HepG2 (cell line): ENCODE results near the gene FZD4. TPM values are rescaled to one million over a fixed set of nuclear protein-coding genes. Genes with fewer than 3 reads are reported as not detected.

Source experiments
- ATAC-seq: fragments of 200-7000 bp; cut with Tn5 transposase; 3 replicates; pipeline ENCODE4 v1.9.1; 2020; ENCODE audit warnings: mild to moderate bottlenecking, moderate library complexity
- BruUV-seq: library from RNA; stranded (reverse); fragments of 400-500 nt; replicated peaks from 2 replicates; lab custom pipeline; 2021; lab: Mats Ljungman, UMichigan
- CTCF ChIA-PET: fragments of 300-600 bp; formaldehyde crosslinking; extraction: SDS; loops from one replicate; lab custom pipeline; 2021; ENCODE audit warnings: low total read pairs, inconsistent platforms, low intra/inter-chr PET ratio; lab: Yijun Ruan, JAX
- POLR2A ChIA-PET: fragments of 350-600 bp; sonication (Branson Sonifier 250); formaldehyde crosslinking; loops from one replicate; lab custom pipeline; 2020; ENCODE audit warnings: antibody characterized with exemption, inconsistent platforms; lab: Yijun Ruan, JAX
- DNase-seq: peaks from one replicate; pipeline ENCODE4 v3.0.0-alpha.2; 2015; ENCODE audit warnings: low spot score
- FAIRE-seq: peaks from 3 replicates; lab custom pipeline; 2011; peaks lifted over from hg19 to GRCh38; lab: Jason Lieb, UNC
- H2AFZ ChIP-seq: one replicate; pipeline ENCODE4 v1.6.1; 2011; ENCODE audit warnings: low read length, inconsistent platforms
- H3K27ac ChIP-seq: fragments of 300-600 bp; 3 replicates; pipeline ENCODE4 v1.8.0; 2011; ENCODE audit warnings: mixed run types, mild to moderate bottlenecking, mixed read lengths, low read length, inconsistent platforms; ENCODE audit not compliant: insufficient read depth; ENCODE audit errors: extremely low read length
- H3K27me3 ChIP-seq, 2 experiments: fragments of 200-600 bp in 1 of 2; 2 replicates in 1 of 2; 3 replicates in 1 of 2; pipeline versions ENCODE4 v1.6.0 to v1.8.0; 2011; ENCODE audit warnings: low read length in 2 of 2, mild to moderate bottlenecking in 2 of 2, moderate library complexity in 2 of 2, inconsistent platforms in 1 of 2; ENCODE audit not compliant: insufficient read depth in 2 of 2, control insufficient read depth in 1 of 2
- H3K36me3 ChIP-seq, 2 experiments: fragments of 200-600 bp in 1 of 2; replicated peaks in 1 of 2; 2 replicates in 1 of 2; 3 replicates in 1 of 2; pipeline versions ENCODE4 v1.5.1 to v1.8.0; 2011; ENCODE audit warnings: low read length in 2 of 2, inconsistent platforms in 1 of 2; ENCODE audit not compliant: insufficient read depth in 2 of 2, control insufficient read depth in 1 of 2
- H3K4me1 ChIP-seq: 2 replicates; pipeline ENCODE4 v1.5.1; 2012; ENCODE audit warnings: low read length, inconsistent platforms; ENCODE audit not compliant: insufficient read depth
- H3K4me2 ChIP-seq: 2 replicates; pipeline ENCODE4 v1.6.0; 2011; ENCODE audit warnings: low read depth, low read length, inconsistent platforms
- H3K4me3 ChIP-seq, 3 experiments: fragments of 200-600 bp in 1 of 3; sonication (generic), shearing (Covaris generic) in 1 of 3; replicated peaks in 1 of 3; 2 replicates each; pipeline ENCODE4 v1.5.1; 2011 to 2016; ENCODE audit warnings: low read length in 3 of 3, inconsistent platforms in 2 of 3, low read depth in 2 of 3, mild to moderate bottlenecking in 2 of 3, control low read depth in 1 of 3, mixed read lengths in 1 of 3; ENCODE audit not compliant: insufficient read depth in 1 of 3
- H3K79me2 ChIP-seq: one replicate; pipeline ENCODE4 v1.6.1; 2011; ENCODE audit warnings: low read length, inconsistent platforms; ENCODE audit not compliant: insufficient read depth
- H3K9ac ChIP-seq: 2 replicates; pipeline ENCODE4 v1.6.0; 2011; ENCODE audit warnings: mild to moderate bottlenecking, low read depth, low read length, inconsistent platforms; ENCODE audit not compliant: insufficient read depth
- H3K9me3 ChIP-seq: 2 replicates; pipeline ENCODE4 v1.5.1; 2012; ENCODE audit warnings: mild to moderate bottlenecking, low read length
- H4K20me1 ChIP-seq: 2 replicates; pipeline ENCODE4 v1.6.0; 2011; ENCODE audit warnings: inconsistent platforms, mild to moderate bottlenecking, low read length, moderate library complexity; ENCODE audit not compliant: insufficient read depth
- AKNA ChIP-seq: sonication (generic); formaldehyde crosslinking; IDR thresholded peaks from 2 replicates; pipeline ENCODE4 v1.4.0; 2020; ENCODE audit warnings: missing genetic modification reagents, borderline replicate concordance
- FOXO1 ChIP-seq: sonication (generic); formaldehyde crosslinking; IDR thresholded peaks from 2 replicates; pipeline ENCODE4 v1.4.0; 2020; ENCODE audit warnings: missing genetic modification reagents
- HDAC2 ChIP-seq: sonication (generic); formaldehyde crosslinking; IDR thresholded peaks from 2 replicates; pipeline ENCODE4 v1.4.0; 2020; ENCODE audit warnings: missing genetic modification reagents
- KDM4B ChIP-seq: sonication (generic); formaldehyde crosslinking; IDR thresholded peaks from 2 replicates; pipeline ENCODE4 v1.4.0; 2020; ENCODE audit warnings: missing genetic modification reagents
- KDM6A ChIP-seq: IDR thresholded peaks from 2 replicates; pipeline ENCODE4 v1.6.1; 2016; ENCODE audit warnings: low read depth
- ZNF546 ChIP-seq: sonication (generic); formaldehyde crosslinking; conservative IDR thresholded peaks from 2 replicates; pipeline ENCODE4 v1.8.1; 2023; ENCODE audit warnings: mild to moderate bottlenecking, missing genetic modification reagents
- ZNF660 ChIP-seq: sonication (generic); formaldehyde crosslinking; IDR thresholded peaks from 2 replicates; pipeline ENCODE4 v1.5.1; 2020; ENCODE audit warnings: mild to moderate bottlenecking, low read depth, missing genetic modification reagents, borderline replicate concordance
- WGBS: methylation state at CpG from one replicate; pipeline ENCODE4 v1.1.6; 2017; ENCODE audit warnings: low lambda C conversion rate; 5-methylcytosine and 5-hydroxymethylcytosine counted together
- in situ Hi-C: cut with HindIII; loops from 2 replicates; pipeline ENCODE4 v1.10.0; 2017; ENCODE audit warnings: low pct_unique_long_range_greater_than_20kb; ENCODE audit not compliant: extremely low pct_ligation_motif_present
- intact Hi-C: fragments of 100-400 bp; cut with micrococcal nuclease; formaldehyde crosslinking; loops from one replicate; pipeline ENCODE4 v1.10.0; 2022; ENCODE audit not compliant: unreplicated experiment
- polyA plus RNA-seq, 8 experiments: library from polyadenylated mRNA; depleted of rRNA in 3 of 8; stranded (reverse) in 7 of 8; unstranded in 1 of 8; fragments of >200 nt; fragmentation: Illumina TruSeq in 4 of 8; extraction: Trizol in 4 of 8; gene quantifications; 2 replicates each; pipeline versions ENCODE4 v1.2.1 to v1.2.3, GENCODE V29; 2011 to 2016; ENCODE audit warnings: low read depth in 4 of 8, missing spikeins in 1 of 8, mixed read lengths in 1 of 8; ENCODE audit not compliant: insufficient read depth in 1 of 8
- total RNA-seq, 5 experiments: library from RNA; depleted of rRNA; stranded (reverse); fragments of >200 nt; fragmentation: Illumina TruSeq; extraction: Trizol; gene quantifications; 2 replicates each; pipeline ENCODE4 v1.2.3, GENCODE V29; 2016; ENCODE audit warnings: low read depth in 1 of 5
- TF ChIP-seq, protein P1 (sequence below): sonication (generic); formaldehyde crosslinking; IDR thresholded peaks from 2 replicates; pipeline ENCODE4 v1.4.0; 2020; ENCODE audit warnings: low read depth, missing genetic modification reagents
- TF ChIP-seq, protein P2 (sequence below): sonication (generic); formaldehyde crosslinking; IDR thresholded peaks from 2 replicates; pipeline ENCODE4 v1.8.0; 2022; ENCODE audit warnings: mild to moderate bottlenecking, missing genetic modification reagents; ENCODE audit not compliant: insufficient replicate concordance

FZD4 gene
- total and polyA plus RNA-seq, 2 of the 13 experiments (the other 11 are each of a cell fraction or from before 2014, with no cell fraction given): 46.5 to 70.4 TPM

- no peak for FAIRE-seq
- Histone ChIP-seq H3K9me3 (no peaks in the 10 kb centered on the region), H3K4me1 (peaks cover 47% of the 10 kb centered on the region), H3K27ac (no peak overlapping the region), H3K4me2 (no peak overlapping the region), H3K36me3 (no peaks in the 10 kb centered on the region), H3K27me3 (no peaks in the 10 kb centered on the region), H3K4me3 (no peak overlapping the region), H3K79me2 (no peaks in the 10 kb centered on the region), H3K9ac (no peak overlapping the region), H4K20me1 (no peaks in the 10 kb centered on the region), H2AFZ (no peak overlapping the region)
- no TSS peak for BruUV-seq
- TF ChIP-seq ZNF660 (CRISPR knock-in tag): no peak
- TF ChIP-seq, protein P1, sequence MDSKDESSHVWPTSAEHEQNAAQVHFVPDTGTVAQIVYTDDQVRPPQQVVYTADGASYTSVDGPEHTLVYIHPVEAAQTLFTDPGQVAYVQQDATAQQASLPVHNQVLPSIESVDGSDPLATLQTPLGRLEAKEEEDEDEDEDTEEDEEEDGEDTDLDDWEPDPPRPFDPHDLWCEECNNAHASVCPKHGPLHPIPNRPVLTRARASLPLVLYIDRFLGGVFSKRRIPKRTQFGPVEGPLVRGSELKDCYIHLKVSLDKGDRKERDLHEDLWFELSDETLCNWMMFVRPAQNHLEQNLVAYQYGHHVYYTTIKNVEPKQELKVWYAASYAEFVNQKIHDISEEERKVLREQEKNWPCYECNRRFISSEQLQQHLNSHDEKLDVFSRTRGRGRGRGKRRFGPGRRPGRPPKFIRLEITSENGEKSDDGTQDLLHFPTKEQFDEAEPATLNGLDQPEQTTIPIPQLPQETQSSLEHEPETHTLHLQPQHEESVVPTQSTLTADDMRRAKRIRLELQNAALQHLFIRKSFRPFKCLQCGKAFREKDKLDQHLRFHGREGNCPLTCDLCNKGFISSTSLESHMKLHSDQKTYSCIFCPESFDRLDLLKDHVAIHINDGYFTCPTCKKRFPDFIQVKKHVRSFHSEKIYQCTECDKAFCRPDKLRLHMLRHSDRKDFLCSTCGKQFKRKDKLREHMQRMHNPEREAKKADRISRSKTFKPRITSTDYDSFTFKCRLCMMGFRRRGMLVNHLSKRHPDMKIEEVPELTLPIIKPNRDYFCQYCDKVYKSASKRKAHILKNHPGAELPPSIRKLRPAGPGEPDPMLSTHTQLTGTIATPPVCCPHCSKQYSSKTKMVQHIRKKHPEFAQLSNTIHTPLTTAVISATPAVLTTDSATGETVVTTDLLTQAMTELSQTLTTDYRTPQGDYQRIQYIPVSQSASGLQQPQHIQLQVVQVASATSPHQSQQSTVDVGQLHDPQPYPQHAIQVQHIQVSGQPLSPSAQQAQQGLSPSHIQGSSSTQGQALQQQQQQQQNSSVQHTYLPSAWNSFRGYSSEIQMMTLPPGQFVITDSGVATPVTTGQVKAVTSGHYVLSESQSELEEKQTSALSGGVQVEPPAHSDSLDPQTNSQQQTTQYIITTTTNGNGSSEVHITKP: no peak
- TF ChIP-seq KDM4B (CRISPR knock-in tag): no peak
- TF ChIP-seq, protein P2, sequence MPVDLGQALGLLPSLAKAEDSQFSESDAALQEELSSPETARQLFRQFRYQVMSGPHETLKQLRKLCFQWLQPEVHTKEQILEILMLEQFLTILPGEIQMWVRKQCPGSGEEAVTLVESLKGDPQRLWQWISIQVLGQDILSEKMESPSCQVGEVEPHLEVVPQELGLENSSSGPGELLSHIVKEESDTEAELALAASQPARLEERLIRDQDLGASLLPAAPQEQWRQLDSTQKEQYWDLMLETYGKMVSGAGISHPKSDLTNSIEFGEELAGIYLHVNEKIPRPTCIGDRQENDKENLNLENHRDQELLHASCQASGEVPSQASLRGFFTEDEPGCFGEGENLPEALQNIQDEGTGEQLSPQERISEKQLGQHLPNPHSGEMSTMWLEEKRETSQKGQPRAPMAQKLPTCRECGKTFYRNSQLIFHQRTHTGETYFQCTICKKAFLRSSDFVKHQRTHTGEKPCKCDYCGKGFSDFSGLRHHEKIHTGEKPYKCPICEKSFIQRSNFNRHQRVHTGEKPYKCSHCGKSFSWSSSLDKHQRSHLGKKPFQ (CRISPR knock-in tag): no peak
- no peak for TF ChIP-seq ZNF546 (CRISPR knock-in tag)
- no peak for TF ChIP-seq HDAC2
- no peak for TF ChIP-seq AKNA (CRISPR knock-in tag)
- TF ChIP-seq KDM6A (CRISPR knock-in tag): no peak
- TF ChIP-seq FOXO1 (CRISPR knock-in tag): no peak
- no peak for ATAC-seq
- POLR2A ChIA-PET: no interaction called here
- no peak for DNase-seq
- intact Hi-C loops: no loop called here
- WGBS: 96% methylated on average over 3 of the region's 3 CpGs
- CTCF ChIA-PET: no interaction called here
- in situ Hi-C loops: no loop called here
Measured at GRCh38 chr11:86993031-86993430, 37.8 kb upstream of the FZD4 start.
